ENCODE results near the gene ARFGAP1.

GRCh38 chr20:63314015-63314471 lies 41.4 kb downstream of the ARFGAP1 start:
- TF ChIP-seq CTCF (conservative IDR thresholded peaks at IDR 0.05; ENCODE audit: low read depth in 2 of 2) (no peak), POLR2AphosphoS5 (IDR thresholded peaks at IDR 0.05; ENCODE audit: low read depth) (no peak), REST (IDR thresholded peaks at IDR 0.05; ENCODE audit: unreplicated experiment) (no peak), EZH2 (IDR thresholded peaks at IDR 0.05; ENCODE audit: low read depth, unreplicated experiment) (no peak), EZH2phosphoT487 (IDR thresholded peaks at IDR 0.05; ENCODE audit: unreplicated experiment) (no peak), CREB1 (CRISPR knock-in tag; IDR thresholded peaks at IDR 0.05; ENCODE audit: low read depth) (no peak), ZNF114 (CRISPR knock-in tag; IDR thresholded peaks at IDR 0.05) (no peak), ETS1 (IDR thresholded peaks at IDR 0.05) (no peak)
